Endothelial cell (in vitro differentiated cells): ENCODE measurements around the gene BTN3A1. TPM values are rescaled to one million over a fixed set of nuclear protein-coding genes. Genes with fewer than 3 reads are reported as not detected.
"Not testable (repeated sequence)": the region's sequence is repeated elsewhere in the genome, so short reads cannot be mapped to it uniquely, and the experiment has no call there.

ENCODE experiments used
- DNase-seq: peaks from one replicate; pipeline ENCODE4 v3.0.0; 2021; ENCODE audit warnings: low spot score
- H3K27ac Mint-ChIP-seq: one replicate; pipeline ENCODE4 v1.8.0; 2021; ENCODE audit warnings: mixed read lengths, inconsistent platforms; ENCODE audit not compliant: unreplicated experiment
- H3K27me3 Mint-ChIP-seq: one replicate; pipeline ENCODE4 v1.8.0; 2021; ENCODE audit warnings: mild to moderate bottlenecking, moderate library complexity, mixed read lengths, inconsistent platforms; ENCODE audit not compliant: unreplicated experiment
- H3K36me3 Mint-ChIP-seq: one replicate; pipeline ENCODE4 v1.8.0; 2021; ENCODE audit warnings: mild to moderate bottlenecking, low read depth, mixed read lengths, inconsistent platforms; ENCODE audit not compliant: unreplicated experiment
- H3K4me1 Mint-ChIP-seq: one replicate; pipeline ENCODE4 v1.8.0; 2021; ENCODE audit warnings: mild to moderate bottlenecking, mixed read lengths, inconsistent platforms; ENCODE audit not compliant: unreplicated experiment
- H3K4me3 Mint-ChIP-seq: one replicate; pipeline ENCODE4 v1.8.0; 2021; ENCODE audit warnings: mild to moderate bottlenecking, mixed read lengths, inconsistent platforms; ENCODE audit not compliant: unreplicated experiment
- H3K9me3 Mint-ChIP-seq: one replicate; pipeline ENCODE4 v1.8.0; 2021; ENCODE audit warnings: mixed read lengths, inconsistent platforms; ENCODE audit not compliant: unreplicated experiment
- total RNA-seq: library from RNA; stranded (reverse); fragmentation: NEBNext Ultra II Directional; extraction: Animal tissue kit (Norgen Biotek cat#: 25700); gene quantifications from one replicate; pipeline ENCODE4 v1.2.1, GENCODE V29; 2021; ENCODE audit not compliant: unreplicated experiment
- TF ChIP-seq, protein P1 (sequence below): fragments of 200-600 bp; sonication (generic); IDR thresholded peaks from one replicate; pipeline ENCODE4 v1.5.0; 2021; ENCODE audit warnings: antibody characterized with exemption; ENCODE audit not compliant: unreplicated experiment

Gene BTN3A1
- total RNA-seq, 1 donor from 2014 or later: 7.1 TPM

DNA sequence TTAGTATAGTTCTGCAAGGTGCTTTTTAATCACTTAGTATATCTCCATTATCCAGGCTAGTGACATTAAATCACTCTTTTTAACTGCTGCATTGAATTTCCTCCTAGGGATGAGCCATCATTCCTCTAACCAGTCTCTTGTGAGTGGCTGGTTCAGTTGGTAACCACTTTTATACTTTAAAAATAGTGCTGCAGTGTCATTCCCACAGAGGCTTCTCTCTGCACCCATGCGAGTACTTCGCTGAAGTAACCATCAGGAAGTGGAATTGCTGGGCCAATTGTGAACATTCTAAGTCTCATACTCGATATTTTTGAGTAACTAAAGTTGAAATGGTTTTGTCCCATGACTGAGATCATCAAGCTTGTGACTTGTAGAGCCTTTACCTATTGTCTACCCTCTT is 35.0 kb upstream of the BTN3A1 start:
- Mint-ChIP-seq H3K4me1 (peaks cover 10% of the 10 kb centered on the region), H3K36me3 (no peaks in the 10 kb centered on the region), H3K4me3 (no peak overlapping the region), H3K27ac (no peak overlapping the region), H3K9me3 (no peaks in the 10 kb centered on the region), H3K27me3 (peaks cover 2% of the 10 kb centered on the region)
- no peak for DNase-seq
- TF ChIP-seq, protein P1, sequence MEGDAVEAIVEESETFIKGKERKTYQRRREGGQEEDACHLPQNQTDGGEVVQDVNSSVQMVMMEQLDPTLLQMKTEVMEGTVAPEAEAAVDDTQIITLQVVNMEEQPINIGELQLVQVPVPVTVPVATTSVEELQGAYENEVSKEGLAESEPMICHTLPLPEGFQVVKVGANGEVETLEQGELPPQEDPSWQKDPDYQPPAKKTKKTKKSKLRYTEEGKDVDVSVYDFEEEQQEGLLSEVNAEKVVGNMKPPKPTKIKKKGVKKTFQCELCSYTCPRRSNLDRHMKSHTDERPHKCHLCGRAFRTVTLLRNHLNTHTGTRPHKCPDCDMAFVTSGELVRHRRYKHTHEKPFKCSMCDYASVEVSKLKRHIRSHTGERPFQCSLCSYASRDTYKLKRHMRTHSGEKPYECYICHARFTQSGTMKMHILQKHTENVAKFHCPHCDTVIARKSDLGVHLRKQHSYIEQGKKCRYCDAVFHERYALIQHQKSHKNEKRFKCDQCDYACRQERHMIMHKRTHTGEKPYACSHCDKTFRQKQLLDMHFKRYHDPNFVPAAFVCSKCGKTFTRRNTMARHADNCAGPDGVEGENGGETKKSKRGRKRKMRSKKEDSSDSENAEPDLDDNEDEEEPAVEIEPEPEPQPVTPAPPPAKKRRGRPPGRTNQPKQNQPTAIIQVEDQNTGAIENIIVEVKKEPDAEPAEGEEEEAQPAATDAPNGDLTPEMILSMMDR: no peak

GRCh38 chr6:26371813-26372212 is 30.3 kb upstream of the BTN3A1 start:
- DNase-seq, H3K36me3 Mint-ChIP-seq, H3K4me3 Mint-ChIP-seq, H3K9me3 Mint-ChIP-seq, H3K27me3 Mint-ChIP-seq, H3K27ac Mint-ChIP-seq: not testable (repeated sequence)
- H3K4me1 Mint-ChIP-seq: peaks cover 42% of the 10 kb centered on the region

DNA sequence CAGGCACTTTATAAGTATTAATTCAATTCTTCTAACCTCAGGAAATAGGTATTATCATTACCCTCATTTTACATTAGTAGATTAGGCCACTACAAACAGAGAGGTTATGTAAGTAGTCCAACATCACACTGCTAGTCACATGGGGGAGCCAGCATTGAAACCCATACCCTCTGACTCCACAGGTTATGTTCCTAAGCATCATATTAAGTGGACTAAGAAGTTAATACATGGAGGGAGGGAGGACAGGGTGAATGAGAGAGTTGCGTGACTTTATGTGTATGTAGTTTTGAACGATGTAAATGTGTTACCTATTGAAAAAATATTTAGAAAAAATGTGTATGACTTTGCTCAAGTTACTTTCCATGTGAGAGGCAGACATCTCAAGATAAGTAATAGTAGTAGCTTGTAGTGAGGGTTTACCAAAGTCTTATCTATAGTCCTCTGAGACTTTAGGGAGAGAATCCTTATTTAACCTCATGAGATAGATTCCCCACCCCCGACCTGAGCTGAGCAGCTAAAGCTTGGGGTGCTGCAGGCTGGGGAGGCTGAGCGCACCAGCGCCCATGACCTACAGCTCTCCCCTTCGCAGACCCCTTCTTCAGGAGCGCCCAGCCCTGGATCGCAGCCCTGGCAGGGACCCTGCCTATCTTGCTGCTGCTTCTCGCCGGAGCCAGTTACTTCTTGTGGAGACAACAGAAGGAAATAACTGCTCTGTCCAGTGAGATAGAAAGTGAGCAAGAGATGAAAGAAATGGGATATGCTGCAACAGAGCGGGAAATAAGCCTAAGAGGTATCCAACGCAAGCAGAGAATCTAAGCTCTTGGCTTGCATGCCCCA is 29.5 kb upstream of the BTN3A1 start:
- Mint-ChIP-seq H3K27ac (no peak overlapping the region), H3K4me3 (no peak overlapping the region), H3K4me1 (peaks cover 42% of the 10 kb centered on the region), H3K36me3 (peaks cover 7% of the 10 kb centered on the region), H3K9me3 (no peaks in the 10 kb centered on the region), H3K27me3 (peaks cover 7% of the 10 kb centered on the region)
- no peak for DNase-seq
- TF ChIP-seq, protein P1: no peak

- no peak for DNase-seq
- peak overlapping the region; percentile 48 for H3K27ac Mint-ChIP-seq
Measured at GRCh38 chr6:26375270-26375669, 26.8 kb upstream of the BTN3A1 start.

DNA sequence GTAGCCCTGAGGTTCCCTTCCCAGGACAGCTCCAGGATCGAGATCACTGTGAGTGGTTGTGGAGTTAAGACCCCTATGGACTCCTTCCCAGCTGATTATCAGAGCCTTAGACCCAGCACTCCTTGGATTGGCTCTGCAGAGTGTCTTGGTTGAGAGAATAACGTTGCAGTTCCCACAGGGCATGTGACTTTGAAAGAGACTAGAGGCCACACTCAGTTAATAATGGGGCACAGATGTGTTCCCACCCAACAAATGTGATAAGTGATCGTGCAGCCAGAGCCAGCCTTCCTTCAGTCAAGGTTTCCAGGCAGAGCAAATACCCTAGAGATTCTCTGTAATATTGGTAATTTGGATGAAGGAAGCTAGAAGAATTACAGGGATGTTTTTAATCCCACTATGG is 24.4 kb upstream of the BTN3A1 start:
- DNase-seq: no peak
- peaks cover 49% of the 10 kb centered on the region for H3K4me1 Mint-ChIP-seq
- peaks cover 7% of the 10 kb centered on the region for H3K36me3 Mint-ChIP-seq
- TF ChIP-seq, protein P1: no peak
- no peak overlapping the region for H3K4me3 Mint-ChIP-seq
- no peaks in the 10 kb centered on the region for H3K9me3 Mint-ChIP-seq
- peaks cover 8% of the 10 kb centered on the region for H3K27me3 Mint-ChIP-seq
- H3K27ac Mint-ChIP-seq: no peak overlapping the region

More at GRCh38 chr6:26375270-26375669, 26.8 kb upstream of the BTN3A1 start:
- peaks cover 6% of the 10 kb centered on the region for H3K27me3 Mint-ChIP-seq
- no peak overlapping the region for H3K4me3 Mint-ChIP-seq
- no peaks in the 10 kb centered on the region for H3K9me3 Mint-ChIP-seq
- peaks cover 47% of the 10 kb centered on the region for H3K4me1 Mint-ChIP-seq
- H3K36me3 Mint-ChIP-seq: peaks cover 7% of the 10 kb centered on the region
- TF ChIP-seq, protein P1: no peak

- not testable (repeated sequence) for H3K9me3 Mint-ChIP-seq, H3K36me3 Mint-ChIP-seq, H3K27me3 Mint-ChIP-seq, H3K4me3 Mint-ChIP-seq, H3K27ac Mint-ChIP-seq, DNase-seq
- peaks cover 45% of the 10 kb centered on the region for H3K4me1 Mint-ChIP-seq
Measured at GRCh38 chr6:26378143-26378542, 23.9 kb upstream of the BTN3A1 start.
